ENCODE measurements around the gene MT1H.
A peak's percentile ranks its signal among the peaks of the same experiment; 100 is the strongest.
"Not testable (repeated sequence)": the region's sequence is repeated elsewhere in the genome, so short reads cannot be mapped to it uniquely, and the experiment has no call there.

The MT1H gene

GRCh38 chr16:56665286-56666261 is 4.0 kb upstream of the MT1H start:
- not testable (repeated sequence) for DNase-seq (ENCODE audit: low read depth)

- no peak for DNase-seq (ENCODE audit: low read depth)
Observed at GRCh38 chr16:56667581-56668571, 1.7 kb upstream of the MT1H start, which contains the start of gene MT1G. Gene MT1G (minus strand): TSS chr16:56668065. CDS start chr16:56667993, 72 bp downstream.

GRCh38 chr16:56669840-56670619 is 416 bp downstream of the MT1H start:
- no peak for DNase-seq (ENCODE audit: low read depth)

GRCh38 chr16:56670620-56670934 is 963 bp downstream of the MT1H start:
- DNase-seq (ENCODE audit: low read depth): no peak

GRCh38 chr16:56671691-56672090 is 2.1 kb downstream of the MT1H start:
- DNase-seq (ENCODE audit: low read depth): not testable (repeated sequence)

GRCh38 chr16:56672171-56672570 is 2.6 kb downstream of the MT1H start:
- not testable (repeated sequence) for DNase-seq (ENCODE audit: low read depth)

GRCh38 chr16:56672761-56673536 is 3.3 kb downstream of the MT1H start:
- no peak for DNase-seq (ENCODE audit: low read depth)

GRCh38 chr16:56673921-56674320 is 4.3 kb downstream of the MT1H start:
- DNase-seq (ENCODE audit: low read depth): no peak

- DNase-seq (ENCODE audit: low read depth): not testable (repeated sequence)
Observed at GRCh38 chr16:56674570-56674969, 5.0 kb downstream of the MT1H start.

- DNase-seq (ENCODE audit: low read depth): peak; percentile 38
Observed at GRCh38 chr16:56675685-56676210, 6.1 kb downstream of the MT1H start.

- no peak for DNase-seq (ENCODE audit: low read depth)
Observed at GRCh38 chr16:56677474-56677873, 7.9 kb downstream of the MT1H start.

GRCh38 chr16:56679078-56679730 is 9.6 kb downstream of the MT1H start:
- DNase-seq (ENCODE audit: low read depth): no peak

GRCh38 chr16:56679818-56680217 is 10.2 kb downstream of the MT1H start:
- no peak for DNase-seq (ENCODE audit: low read depth)

- DNase-seq (ENCODE audit: low read depth): peak; percentile 83
Observed at GRCh38 chr16:56681939-56682702, 12.5 kb downstream of the MT1H start, which contains the start of gene MT1X. Gene MT1X (plus strand): TSS chr16:56682470. CDS start chr16:56682541, 71 bp downstream.

GRCh38 chr16:56682703-56683397 is 13.2 kb downstream of the MT1H start:
- no peak for DNase-seq (ENCODE audit: low read depth)

GRCh38 chr16:56683424-56684172 is 14.0 kb downstream of the MT1H start:
- no peak for DNase-seq (ENCODE audit: low read depth)

GRCh38 chr16:56684256-56684925 is 14.8 kb downstream of the MT1H start:
- no peak for DNase-seq (ENCODE audit: low read depth)
